Neural crest cell (in vitro differentiated cells): ENCODE results near the gene DEDD2. TPM values are rescaled to one million over a fixed set of nuclear protein-coding genes. Genes with fewer than 3 reads are reported as not detected.
A peak's percentile ranks its signal among the peaks of the same experiment; 100 is the strongest.

Experiments
- DNase-seq: peaks from one replicate; pipeline ENCODE4 v3.0.0; 2021; ENCODE audit warnings: low read depth, mixed read lengths, low spot score
- H3K27ac Mint-ChIP-seq: one replicate; pipeline ENCODE4 v1.8.0; 2021; ENCODE audit warnings: mild to moderate bottlenecking, mixed read lengths; ENCODE audit not compliant: unreplicated experiment
- H3K27me3 Mint-ChIP-seq: 2 replicates; pipeline ENCODE4 v1.8.0; 2021; ENCODE audit warnings: low read depth, mild to moderate bottlenecking, mixed read lengths
- H3K36me3 Mint-ChIP-seq: 2 replicates; pipeline ENCODE4 v1.8.0; 2021; ENCODE audit warnings: low read depth, mild to moderate bottlenecking, mixed read lengths
- H3K4me1 Mint-ChIP-seq: 2 replicates; pipeline ENCODE4 v1.8.0; 2021; ENCODE audit warnings: mixed read lengths
- H3K4me3 Mint-ChIP-seq: one replicate; pipeline ENCODE4 v1.8.0; 2021; ENCODE audit warnings: mild to moderate bottlenecking, mixed read lengths
- H3K9me3 Mint-ChIP-seq: 2 replicates; pipeline ENCODE4 v1.8.0; 2021; ENCODE audit warnings: mixed read lengths
- total RNA-seq: library from RNA; stranded (reverse); gene quantifications from 2 replicates; pipeline ENCODE4 v1.2.1, GENCODE V29; 2021
- TF ChIP-seq, protein P1 (sequence below): fragments of 200-600 bp; sonication (generic); conservative IDR thresholded peaks from 2 replicates; pipeline ENCODE4 v1.5.0; 2021; ENCODE audit warnings: antibody characterized with exemption, mild to moderate bottlenecking

The DEDD2 gene
- total RNA-seq, 1 donor from 2014 or later: 21.5 TPM

GRCh38 chr19:42185277-42185676 is 32.2 kb downstream of the DEDD2 start:
- DNase-seq: no peak
- no peak overlapping the region for H3K27ac Mint-ChIP-seq
- H3K9me3 Mint-ChIP-seq: no peaks in the 10 kb centered on the region
- no peaks in the 10 kb centered on the region for H3K36me3 Mint-ChIP-seq
- peaks cover 4% of the 10 kb centered on the region for H3K4me1 Mint-ChIP-seq
- H3K4me3 Mint-ChIP-seq: no peak overlapping the region
- H3K27me3 Mint-ChIP-seq: peaks cover 70% of the 10 kb centered on the region
- TF ChIP-seq, protein P1, sequence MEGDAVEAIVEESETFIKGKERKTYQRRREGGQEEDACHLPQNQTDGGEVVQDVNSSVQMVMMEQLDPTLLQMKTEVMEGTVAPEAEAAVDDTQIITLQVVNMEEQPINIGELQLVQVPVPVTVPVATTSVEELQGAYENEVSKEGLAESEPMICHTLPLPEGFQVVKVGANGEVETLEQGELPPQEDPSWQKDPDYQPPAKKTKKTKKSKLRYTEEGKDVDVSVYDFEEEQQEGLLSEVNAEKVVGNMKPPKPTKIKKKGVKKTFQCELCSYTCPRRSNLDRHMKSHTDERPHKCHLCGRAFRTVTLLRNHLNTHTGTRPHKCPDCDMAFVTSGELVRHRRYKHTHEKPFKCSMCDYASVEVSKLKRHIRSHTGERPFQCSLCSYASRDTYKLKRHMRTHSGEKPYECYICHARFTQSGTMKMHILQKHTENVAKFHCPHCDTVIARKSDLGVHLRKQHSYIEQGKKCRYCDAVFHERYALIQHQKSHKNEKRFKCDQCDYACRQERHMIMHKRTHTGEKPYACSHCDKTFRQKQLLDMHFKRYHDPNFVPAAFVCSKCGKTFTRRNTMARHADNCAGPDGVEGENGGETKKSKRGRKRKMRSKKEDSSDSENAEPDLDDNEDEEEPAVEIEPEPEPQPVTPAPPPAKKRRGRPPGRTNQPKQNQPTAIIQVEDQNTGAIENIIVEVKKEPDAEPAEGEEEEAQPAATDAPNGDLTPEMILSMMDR: no peak

GRCh38 chr19:42184401-42184861 is 33.0 kb downstream of the DEDD2 start:
- peak; percentile 86 for DNase-seq
- Mint-ChIP-seq H3K27me3 (peaks cover 62% of the 10 kb centered on the region), H3K4me1 (peaks cover 4% of the 10 kb centered on the region), H3K36me3 (no peaks in the 10 kb centered on the region), H3K27ac (no peak overlapping the region), H3K4me3 (no peak overlapping the region), H3K9me3 (no peaks in the 10 kb centered on the region)
- TF ChIP-seq, protein P1: peak; percentile 87

DNA sequence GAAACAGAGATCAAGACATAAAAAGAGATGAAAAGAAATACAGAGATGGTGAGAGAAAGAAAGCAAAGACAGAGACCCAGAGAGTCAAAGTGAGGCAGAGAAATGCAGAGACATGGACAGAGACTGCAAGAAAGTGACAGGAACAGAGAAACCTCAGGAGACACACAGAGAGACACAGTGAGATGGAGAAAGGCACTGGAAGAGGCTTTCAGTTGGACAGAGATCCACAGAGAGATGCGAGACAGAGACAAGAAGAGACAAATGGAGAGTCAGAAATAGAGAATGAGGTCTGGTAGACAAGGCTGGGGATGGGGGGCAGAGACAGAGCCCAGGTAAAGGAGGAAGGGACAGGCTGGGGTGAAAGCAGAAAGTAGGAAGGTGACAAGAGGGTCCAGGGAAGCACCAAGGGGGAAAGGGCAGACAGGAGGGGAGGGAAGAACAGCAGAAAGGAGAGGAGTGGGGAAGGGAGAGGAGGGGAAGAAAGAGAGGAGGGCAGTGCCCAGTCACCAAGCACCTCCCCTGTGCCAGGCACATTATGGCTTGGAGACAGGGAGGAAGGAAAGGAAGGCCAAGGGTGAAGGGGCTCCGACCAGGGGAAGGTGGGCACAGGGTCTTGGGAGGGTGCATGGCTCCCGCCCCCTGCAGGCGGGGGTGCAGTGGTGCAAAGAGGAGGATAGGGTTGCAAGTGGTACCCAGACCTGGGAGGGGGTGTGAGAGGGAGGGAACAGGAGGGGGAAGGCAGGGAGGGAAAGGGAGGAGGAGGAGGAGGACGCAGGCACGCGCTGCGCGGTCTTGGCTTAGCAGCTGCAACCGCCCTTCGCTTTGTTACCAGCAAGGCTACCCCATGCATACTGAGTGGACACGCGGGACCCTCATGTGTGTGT is 38.4 kb downstream of the DEDD2 start:
- Mint-ChIP-seq H3K27ac (no peak overlapping the region), H3K9me3 (no peaks in the 10 kb centered on the region), H3K36me3 (no peaks in the 10 kb centered on the region), H3K4me3 (no peak overlapping the region), H3K27me3 (peaks cover 48% of the 10 kb centered on the region), H3K4me1 (peaks cover 9% of the 10 kb centered on the region)
- peak; percentile 31 for DNase-seq
- TF ChIP-seq, protein P1: peak; percentile 50

DNA sequence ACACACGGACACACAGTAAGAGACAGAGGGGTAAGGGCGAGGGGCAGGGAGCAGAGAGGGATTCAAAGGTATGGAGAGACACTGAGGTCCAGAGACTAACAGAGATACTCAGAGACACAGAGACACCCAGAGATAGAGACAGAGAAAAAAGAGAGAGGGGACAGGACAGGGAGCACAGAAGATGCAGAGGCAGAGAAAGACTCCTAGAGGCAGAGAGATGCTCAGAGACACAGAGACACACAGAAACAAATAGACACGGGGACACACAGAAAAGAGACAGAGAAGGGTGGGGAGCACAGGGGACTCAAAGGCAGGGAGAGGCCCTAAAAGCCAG is 39.8 kb downstream of the DEDD2 start:
- no peak overlapping the region for H3K27ac Mint-ChIP-seq
- H3K36me3 Mint-ChIP-seq: no peaks in the 10 kb centered on the region
- H3K4me3 Mint-ChIP-seq: no peak overlapping the region
- no peaks in the 10 kb centered on the region for H3K9me3 Mint-ChIP-seq
- no peak for DNase-seq
- H3K27me3 Mint-ChIP-seq: peaks cover 48% of the 10 kb centered on the region
- peaks cover 16% of the 10 kb centered on the region for H3K4me1 Mint-ChIP-seq
- TF ChIP-seq, protein P1: no peak

GRCh38 chr19:42176990-42177685 is 40.3 kb downstream of the DEDD2 start:
- no peak overlapping the region for H3K27ac Mint-ChIP-seq
- peaks cover 16% of the 10 kb centered on the region for H3K4me1 Mint-ChIP-seq
- TF ChIP-seq, protein P1: peak; percentile 56
- H3K4me3 Mint-ChIP-seq: no peak overlapping the region
- H3K36me3 Mint-ChIP-seq: no peaks in the 10 kb centered on the region
- DNase-seq: peak; percentile 79
- no peaks in the 10 kb centered on the region for H3K9me3 Mint-ChIP-seq
- H3K27me3 Mint-ChIP-seq: peaks cover 45% of the 10 kb centered on the region
